Spleen (tissue), 7 donors: ENCODE data around the gene NIP7.

Source experiments
- POLR2A ChIP-seq, 3 donors: fragments of 450-650 bp; IDR thresholded peaks; one replicate each; pipeline ENCODE4 v1.5.1; 2017; ENCODE audit warnings: antibody characterized with exemption in 3 of 3, mild to moderate bottlenecking in 1 of 3
- POLR2AphosphoS5 ChIP-seq, 3 donors: sonication (generic); formaldehyde crosslinking; IDR thresholded peaks; one replicate each; pipeline ENCODE4 v1.5.1; 2017; ENCODE audit warnings: antibody characterized with exemption in 3 of 3
- TF ChIP-seq, protein P1 (sequence below), 11 experiments: fragments of 200-600 bp in 7 of 11; fragments of 450-650 bp in 4 of 11; sonication (generic) in 4 of 11; IDR thresholded peaks in 8 of 11; conservative IDR thresholded peaks in 3 of 11; 1 replicate in 7 of 11; 2 replicates in 4 of 11; pipeline versions ENCODE4 v1.4.0 to v1.8.0; 2016 to 2021; ENCODE audit warnings: antibody characterized with exemption in 11 of 11, inconsistent platforms in 4 of 11, mild to moderate bottlenecking in 1 of 11
- donor health status: DM: no; HTN: no; CAD: no; lungs with moderate emphysema.
- donor health status: DM: no; HTN: no; CAD: no.
- donor health status: DM: no; HTN: no; CAD: no.

- TF ChIP-seq, protein P1, sequence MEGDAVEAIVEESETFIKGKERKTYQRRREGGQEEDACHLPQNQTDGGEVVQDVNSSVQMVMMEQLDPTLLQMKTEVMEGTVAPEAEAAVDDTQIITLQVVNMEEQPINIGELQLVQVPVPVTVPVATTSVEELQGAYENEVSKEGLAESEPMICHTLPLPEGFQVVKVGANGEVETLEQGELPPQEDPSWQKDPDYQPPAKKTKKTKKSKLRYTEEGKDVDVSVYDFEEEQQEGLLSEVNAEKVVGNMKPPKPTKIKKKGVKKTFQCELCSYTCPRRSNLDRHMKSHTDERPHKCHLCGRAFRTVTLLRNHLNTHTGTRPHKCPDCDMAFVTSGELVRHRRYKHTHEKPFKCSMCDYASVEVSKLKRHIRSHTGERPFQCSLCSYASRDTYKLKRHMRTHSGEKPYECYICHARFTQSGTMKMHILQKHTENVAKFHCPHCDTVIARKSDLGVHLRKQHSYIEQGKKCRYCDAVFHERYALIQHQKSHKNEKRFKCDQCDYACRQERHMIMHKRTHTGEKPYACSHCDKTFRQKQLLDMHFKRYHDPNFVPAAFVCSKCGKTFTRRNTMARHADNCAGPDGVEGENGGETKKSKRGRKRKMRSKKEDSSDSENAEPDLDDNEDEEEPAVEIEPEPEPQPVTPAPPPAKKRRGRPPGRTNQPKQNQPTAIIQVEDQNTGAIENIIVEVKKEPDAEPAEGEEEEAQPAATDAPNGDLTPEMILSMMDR (IDR thresholded peaks at IDR 0.05 in 8 of 11, conservative IDR thresholded peaks at IDR 0.05 in 3 of 11) = no peak
- TF ChIP-seq POLR2AphosphoS5 (IDR thresholded peaks at IDR 0.05) = no peak
- TF ChIP-seq POLR2A (IDR thresholded peaks at IDR 0.05) = no peak
Measured at GRCh38 chr16:69315486-69316311, 23.9 kb upstream of the NIP7 start.
